22Rv1 (cell line): Measurements from ENCODE around the gene VASN.
"Not testable (repeated sequence)": the region's sequence is repeated elsewhere in the genome, so short reads cannot be mapped to it uniquely, and the experiment has no call there.

ENCODE experiments used
- H3K27ac ChIP-seq: fragments of 450-650 bp; 2 replicates; pipeline ENCODE4 v1.5.1; 2017
- ZFX ChIP-seq: fragments of 450-650 bp; IDR thresholded peaks from 2 replicates; pipeline ENCODE4 v1.6.1; 2017; ENCODE audit warnings: antibody characterized with exemption, borderline replicate concordance
- TF ChIP-seq, protein P1 (sequence below): fragments of 450-650 bp; IDR thresholded peaks from 2 replicates; pipeline ENCODE4 v1.5.1; 2017; ENCODE audit warnings: mild to moderate bottlenecking

VASN gene

DNA sequence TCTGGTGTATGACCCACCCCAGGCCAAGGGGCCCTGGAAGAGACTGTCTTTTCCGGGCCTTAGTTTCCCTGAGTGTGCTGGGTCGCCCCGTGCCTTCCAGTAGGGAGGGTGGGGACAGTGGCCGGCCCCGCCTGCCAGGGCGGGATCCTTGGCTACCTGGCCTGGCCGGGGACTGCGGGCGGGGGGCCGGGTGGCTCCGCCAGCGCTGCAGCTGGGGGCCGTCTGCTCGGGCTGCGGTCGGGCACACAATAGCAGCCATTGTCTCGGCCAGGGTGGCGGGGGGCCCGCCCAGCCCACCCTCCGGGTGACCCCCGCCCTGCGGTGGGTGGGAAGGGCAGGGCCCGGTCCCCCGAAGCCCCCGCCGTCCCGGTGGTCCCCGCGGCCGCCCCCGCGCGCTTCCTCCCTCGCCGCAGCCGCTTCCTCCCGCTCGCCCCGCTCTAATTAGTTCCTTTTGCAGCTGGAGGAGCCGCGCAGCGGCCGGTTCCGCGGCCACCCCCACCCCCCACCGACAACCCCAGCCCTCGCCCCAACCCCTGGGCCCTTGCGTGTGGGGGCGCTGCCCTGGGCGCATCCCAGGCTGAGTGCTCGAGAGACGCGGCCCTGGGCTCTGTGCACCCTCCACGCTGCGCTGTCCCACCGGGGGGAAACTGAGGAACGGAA is 44.1 kb upstream of the VASN start:
- no peak for TF ChIP-seq ZFX
- TF ChIP-seq, protein P1, sequence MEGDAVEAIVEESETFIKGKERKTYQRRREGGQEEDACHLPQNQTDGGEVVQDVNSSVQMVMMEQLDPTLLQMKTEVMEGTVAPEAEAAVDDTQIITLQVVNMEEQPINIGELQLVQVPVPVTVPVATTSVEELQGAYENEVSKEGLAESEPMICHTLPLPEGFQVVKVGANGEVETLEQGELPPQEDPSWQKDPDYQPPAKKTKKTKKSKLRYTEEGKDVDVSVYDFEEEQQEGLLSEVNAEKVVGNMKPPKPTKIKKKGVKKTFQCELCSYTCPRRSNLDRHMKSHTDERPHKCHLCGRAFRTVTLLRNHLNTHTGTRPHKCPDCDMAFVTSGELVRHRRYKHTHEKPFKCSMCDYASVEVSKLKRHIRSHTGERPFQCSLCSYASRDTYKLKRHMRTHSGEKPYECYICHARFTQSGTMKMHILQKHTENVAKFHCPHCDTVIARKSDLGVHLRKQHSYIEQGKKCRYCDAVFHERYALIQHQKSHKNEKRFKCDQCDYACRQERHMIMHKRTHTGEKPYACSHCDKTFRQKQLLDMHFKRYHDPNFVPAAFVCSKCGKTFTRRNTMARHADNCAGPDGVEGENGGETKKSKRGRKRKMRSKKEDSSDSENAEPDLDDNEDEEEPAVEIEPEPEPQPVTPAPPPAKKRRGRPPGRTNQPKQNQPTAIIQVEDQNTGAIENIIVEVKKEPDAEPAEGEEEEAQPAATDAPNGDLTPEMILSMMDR: no peak
- H3K27ac ChIP-seq: no peak overlapping the region

DNA sequence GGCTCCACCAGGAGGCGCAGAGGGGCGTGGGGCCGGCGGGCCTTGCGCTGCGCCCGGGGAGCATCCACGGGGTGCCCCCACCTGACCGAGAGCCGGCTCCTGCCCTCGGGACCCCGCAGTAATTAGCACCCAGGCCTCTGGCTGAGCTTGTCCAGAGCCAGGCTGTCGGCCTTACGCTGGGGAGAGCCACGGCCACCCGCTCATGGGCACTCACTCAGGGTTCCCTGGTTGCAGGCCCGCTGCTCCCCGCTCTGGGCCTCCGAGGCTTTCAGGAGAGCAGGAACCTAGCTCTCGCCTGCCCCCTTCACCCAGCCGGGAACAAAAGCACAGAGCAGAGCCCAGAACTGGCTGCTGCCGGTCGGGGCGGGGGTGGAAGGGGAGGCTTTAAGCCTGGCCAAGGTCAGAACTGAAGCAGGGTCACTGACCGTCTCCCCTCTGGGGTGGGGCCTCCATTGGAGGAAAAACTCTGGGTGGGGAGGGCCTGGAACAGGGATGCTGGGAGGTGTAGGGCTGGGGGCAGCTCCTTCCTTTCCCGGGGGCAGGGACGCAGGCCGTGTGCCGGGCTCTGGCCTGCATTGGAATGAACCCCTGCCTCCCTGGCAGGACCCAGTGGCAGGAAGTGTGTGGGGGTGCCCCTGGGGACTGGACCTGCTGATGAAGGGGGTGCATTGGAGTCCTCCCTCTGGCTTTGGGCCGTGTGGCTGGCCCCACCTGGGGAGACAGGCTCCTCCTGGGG is 43.4 kb upstream of the VASN start:
- no peak overlapping the region for H3K27ac ChIP-seq
- no peak for TF ChIP-seq ZFX

DNA sequence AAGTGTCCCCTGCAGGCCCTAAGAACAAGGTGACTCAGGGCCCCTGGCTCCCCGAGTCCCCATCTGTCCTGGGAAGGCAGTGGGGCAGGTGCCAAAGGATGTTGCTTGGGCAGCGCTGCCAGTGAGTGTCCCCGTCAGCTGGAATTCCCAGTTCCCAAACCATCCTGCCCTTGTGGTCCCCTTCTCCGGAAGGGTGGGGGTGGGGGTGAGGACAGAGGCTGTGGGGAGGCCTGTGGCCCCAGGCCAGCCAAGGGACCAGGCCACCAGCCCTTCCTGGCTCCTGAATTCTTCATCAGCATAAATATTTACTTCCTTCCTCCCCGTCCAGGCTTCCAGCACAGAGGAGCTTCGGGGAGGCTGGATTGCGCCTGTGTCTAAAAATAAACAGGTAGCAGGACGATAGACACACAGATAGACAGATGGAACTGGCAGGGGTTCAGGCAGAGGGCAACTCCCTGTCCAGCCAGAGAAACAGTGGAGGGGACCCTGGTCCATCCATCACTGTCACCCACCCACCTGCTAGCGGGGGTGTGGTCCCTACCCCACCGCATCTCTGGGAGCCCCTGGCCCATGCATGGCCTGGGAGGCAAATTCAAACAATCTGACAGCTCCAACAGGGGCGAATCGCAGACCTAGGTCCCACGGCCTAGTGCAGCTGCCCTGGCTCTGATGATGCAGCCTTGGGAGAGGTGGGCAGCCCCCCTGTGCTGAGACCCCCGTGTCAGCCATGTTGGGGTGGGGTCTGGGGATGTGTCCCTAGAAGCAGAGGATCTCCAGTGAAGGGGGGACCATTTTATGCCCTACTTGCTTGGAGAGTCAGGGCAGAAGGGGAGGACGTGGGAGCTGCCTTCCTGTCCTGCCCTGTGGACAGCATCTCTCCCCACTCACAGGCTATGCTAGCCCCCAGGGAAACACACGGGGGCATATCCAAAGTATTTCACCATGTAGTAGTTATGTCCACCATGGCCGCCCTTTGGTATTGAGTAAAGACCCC is 42.6 kb upstream of the VASN start:
- TF ChIP-seq, protein P1: no peak
- no peak for TF ChIP-seq ZFX

DNA sequence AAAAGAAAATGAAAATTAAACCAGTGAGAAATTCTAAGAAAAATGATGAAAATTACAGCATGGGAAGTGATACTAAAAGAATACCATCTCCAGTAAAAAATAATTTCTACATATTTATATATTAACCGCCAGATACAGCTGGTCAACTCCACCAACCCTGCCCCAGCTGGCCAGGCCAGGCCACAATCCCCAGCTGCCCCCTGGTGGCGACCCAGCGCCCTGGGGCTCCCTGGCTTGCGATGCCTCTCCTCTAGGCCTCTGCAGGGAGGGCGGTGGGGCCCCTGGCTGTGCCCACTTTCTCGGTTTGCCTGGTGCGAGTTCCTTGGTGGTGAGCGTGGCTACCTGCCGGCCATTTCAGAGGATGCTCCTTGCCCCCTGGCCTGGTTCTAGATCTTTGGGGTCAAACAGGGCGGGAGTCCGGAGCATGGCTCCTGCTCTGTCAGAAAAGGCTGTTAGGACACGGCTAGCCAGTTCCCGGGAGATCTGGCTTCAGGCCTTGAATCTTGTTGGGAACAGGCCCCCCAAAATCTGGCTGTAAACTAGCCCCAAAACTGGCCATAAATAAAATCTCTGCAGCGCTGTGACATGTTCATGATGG is 41.3 kb upstream of the VASN start:
- no peak for TF ChIP-seq ZFX
- TF ChIP-seq, protein P1: peak; percentile 96
- no peak overlapping the region for H3K27ac ChIP-seq

More for the DNA sequence above, 42.6 kb upstream of the VASN start:
- H3K27ac ChIP-seq: no peak overlapping the region

DNA sequence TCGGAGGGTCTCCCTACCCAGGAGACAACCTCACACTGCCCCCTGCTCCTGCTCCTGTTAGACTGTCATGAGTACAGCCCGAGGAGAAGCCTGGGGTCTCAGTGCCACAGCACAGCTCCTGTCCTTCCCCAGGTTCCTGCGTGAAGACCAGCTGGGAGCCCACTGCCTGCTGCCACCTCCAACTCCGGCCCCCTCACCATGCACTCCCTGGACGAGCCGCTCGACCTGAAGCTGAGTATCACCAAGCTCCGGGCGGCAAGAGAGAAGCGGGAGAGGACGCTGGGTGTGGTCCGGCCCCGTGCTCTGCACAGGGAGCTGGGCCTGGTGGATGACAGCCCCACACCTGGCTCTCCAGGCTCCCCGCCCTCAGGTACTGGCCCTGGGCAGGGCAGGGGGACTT is 39.6 kb upstream of the VASN start:
- H3K27ac ChIP-seq: no peak overlapping the region
- TF ChIP-seq, protein P1: no peak
- no peak for TF ChIP-seq ZFX

DNA sequence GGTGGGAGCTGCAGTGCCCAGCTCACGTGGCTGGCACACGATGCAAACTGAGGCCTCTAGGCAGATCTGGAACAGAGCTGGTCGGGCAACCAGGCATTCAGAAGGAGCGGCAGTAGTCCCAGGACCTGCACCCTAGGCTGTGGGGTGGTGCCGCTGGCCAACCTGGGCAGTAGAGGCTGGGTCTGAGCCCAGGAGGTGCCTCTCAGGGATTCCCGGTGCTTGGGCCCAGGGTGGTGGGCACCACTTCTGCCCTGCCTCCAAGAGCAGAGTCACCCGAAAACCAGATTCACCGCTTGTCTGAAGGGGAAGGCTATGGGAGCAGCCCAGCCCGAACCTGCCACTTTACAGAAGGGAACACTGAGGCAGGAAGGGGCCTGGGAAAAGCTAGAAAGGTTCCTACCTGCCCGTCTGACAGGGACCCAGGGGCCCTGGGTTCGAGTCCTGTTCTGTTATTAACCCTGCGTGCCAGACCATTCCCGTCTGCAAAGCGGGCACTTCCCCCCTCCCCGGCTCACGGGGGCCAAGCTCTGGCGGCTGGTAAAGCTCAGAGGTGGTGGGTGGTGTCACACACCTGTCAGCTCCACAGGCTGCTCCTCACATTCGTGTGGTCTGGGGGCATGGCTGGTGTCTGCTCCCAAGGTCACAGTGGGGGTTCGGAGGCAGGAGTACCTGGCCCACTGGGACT is 38.9 kb upstream of the VASN start:
- TF ChIP-seq, protein P1: no peak
- no peak for TF ChIP-seq ZFX
- H3K27ac ChIP-seq: no peak overlapping the region

DNA sequence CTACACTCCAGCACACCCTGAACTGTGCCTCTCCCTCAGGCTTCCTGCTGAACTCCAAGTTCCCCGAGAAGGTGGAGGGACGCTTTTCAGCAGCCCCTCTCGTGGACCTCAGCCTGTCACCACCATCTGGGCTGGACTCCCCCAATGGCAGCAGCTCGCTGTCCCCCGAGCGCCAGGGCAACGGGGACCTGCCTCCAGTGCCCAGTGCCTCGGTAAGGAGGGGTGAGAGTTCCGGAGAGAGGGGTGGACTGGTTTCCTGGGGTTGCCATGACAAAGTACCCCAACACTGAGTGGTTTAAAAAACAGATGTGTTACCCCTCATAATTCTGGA is 38.4 kb upstream of the VASN start:
- TF ChIP-seq ZFX: no peak
- TF ChIP-seq, protein P1: no peak
- no peak overlapping the region for H3K27ac ChIP-seq

DNA sequence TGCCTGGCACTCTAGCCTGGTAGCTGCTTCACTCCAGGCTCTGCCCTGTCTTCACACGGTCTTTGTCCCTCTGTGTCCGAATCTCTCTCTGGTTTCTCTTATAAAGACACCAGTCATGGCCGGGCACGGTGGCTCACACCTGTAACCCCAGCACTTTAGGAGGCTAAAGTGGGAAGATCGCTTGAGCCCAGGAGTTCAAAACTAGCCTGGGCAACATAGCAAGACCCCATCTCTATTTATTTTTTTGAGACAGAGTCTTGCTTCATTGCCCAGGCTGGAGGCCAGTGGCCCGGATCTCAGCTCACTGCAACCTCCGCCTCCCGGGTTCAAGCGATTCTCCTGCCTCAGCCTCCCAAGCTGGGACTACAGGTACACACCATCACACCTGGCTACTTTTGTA is 37.9 kb upstream of the VASN start:
- H3K27ac ChIP-seq: not testable (repeated sequence)
